Measurements from ENCODE around the gene IGSF3.

GRCh38 chr1:116671912-116672311, 4.4 kb upstream of the IGSF3 start:
- TF ChIP-seq EZH2 (IDR thresholded peaks at IDR 0.05; ENCODE audit: borderline replicate concordance) (no peak), CTCF (IDR thresholded peaks at IDR 0.05; ENCODE audit: poor library complexity) (no peak)
